RCC 7860 (cell line): ENCODE results near the gene USP16.
"Not testable (repeated sequence)": the region's sequence is repeated elsewhere in the genome, so short reads cannot be mapped to it uniquely, and the experiment has no call there.

ENCODE experiments used
- DNase-seq: peaks from one replicate; pipeline ENCODE4 v3.0.0-alpha.2; 2015; ENCODE audit warnings: low spot score
- FAIRE-seq: peaks from 2 replicates; lab custom pipeline; 2012; peaks lifted over from hg19 to GRCh38; lab: Jason Lieb, UNC

The USP16 gene

GRCh38 chr21:29024474-29025327 lies at the start of gene USP16:
TSS of gene USP16 (plus strand) at chr21:29024668. CDS start at chr21:29027914, 3,246 bp downstream.
- peak; percentile 87 for FAIRE-seq
- DNase-seq: peak; percentile 96

- DNase-seq: no peak
- no peak for FAIRE-seq
Observed at GRCh38 chr21:28975397-28975796, 49.1 kb upstream of the USP16 start.

DNA sequence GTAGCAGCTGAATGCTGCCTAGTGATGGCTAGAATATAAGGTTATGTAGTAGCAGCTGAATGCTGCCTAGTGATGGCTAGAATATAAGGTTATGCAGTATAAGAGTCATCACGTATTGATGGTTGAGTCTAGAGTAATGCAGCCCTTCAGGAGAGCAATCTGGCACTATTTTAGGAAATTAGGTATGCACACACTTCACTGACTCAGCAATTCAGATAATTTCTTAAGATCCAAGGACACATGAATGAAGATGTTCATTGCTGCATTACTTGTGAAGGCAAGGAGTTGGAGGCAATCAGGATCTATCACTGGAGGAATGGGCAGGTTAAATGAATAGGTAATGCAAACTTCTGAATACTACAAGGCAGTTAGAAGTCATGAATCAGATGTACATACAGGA lies 45.4 kb upstream of the USP16 start:
- no peak for FAIRE-seq
- no peak for DNase-seq

DNA sequence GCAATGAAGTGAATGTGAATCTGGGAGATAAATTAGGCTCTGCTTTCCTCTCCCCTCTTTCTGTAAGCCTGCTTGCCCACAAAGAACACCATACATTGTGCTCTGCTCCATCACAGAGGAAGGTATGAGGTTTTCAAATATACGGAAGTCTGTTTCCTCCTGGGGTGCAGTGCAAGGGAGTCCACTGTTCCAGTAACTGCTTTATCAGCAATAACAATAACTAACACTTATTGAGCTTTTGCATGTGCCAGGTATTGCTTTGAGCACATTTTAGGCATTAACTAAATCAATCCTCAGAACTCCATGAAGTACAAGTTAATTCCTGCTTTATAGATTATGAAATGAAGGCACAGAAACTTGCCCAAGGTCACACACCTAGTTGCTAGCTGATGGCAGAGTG lies 41.8 kb upstream of the USP16 start:
- no peak for FAIRE-seq

GRCh38 chr21:28986677-28987076 lies 37.8 kb upstream of the USP16 start:
- DNase-seq (no peak), FAIRE-seq (no peak)

More for the DNA sequence above, 41.8 kb upstream of the USP16 start:
- DNase-seq: no peak

- peak; percentile 90 for FAIRE-seq
- peak; percentile 79 for DNase-seq
Observed at GRCh38 chr21:28988146-28988545, 36.3 kb upstream of the USP16 start.

- DNase-seq: no peak
- no peak for FAIRE-seq
Observed at GRCh38 chr21:28991861-28992525, 32.5 kb upstream of the USP16 start.

DNA sequence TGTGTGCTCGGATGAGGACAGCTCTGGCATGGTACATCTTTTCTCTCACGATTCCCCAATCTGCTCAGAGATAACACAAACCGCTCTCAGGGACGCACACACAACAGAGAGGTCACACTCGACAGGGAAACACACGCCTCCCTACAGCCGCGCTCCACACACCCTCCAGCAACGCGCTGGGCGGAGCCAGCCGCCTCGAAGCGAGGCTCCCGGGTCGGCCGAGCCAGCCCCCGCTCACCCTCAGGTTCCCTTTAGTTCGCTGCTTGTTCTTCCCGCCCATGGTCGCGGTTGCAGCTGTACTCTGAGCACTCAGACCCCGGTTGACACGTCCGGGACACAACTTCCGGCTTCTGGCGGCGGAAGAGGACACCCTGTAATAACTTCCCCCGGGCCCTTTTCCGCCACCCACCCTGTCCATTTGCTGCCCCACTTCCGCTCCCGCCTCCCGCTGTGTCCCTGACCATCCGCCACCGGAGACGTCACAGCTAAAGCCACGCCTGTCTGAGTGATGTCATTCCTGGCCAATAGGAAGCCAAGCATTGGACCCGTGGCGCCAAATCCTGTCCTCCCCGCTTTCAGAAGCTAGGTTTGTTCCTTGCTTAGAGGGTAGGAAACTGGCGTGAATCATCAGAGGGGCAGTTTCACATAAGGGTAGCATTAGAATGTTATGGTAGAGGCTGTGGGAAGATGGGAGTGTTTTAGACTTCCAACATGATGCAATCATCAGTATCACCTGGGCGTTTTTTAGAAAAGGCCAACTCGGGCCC lies 31.8 kb upstream of the USP16 start, which contains the start of gene LTN1:
Gene LTN1, minus strand, starts transcription at position 352 of the 767 bp plus-strand sequence. Its CDS starts 72 bp downstream, at position 280.
- FAIRE-seq: peak; percentile 89
- DNase-seq: peak; percentile 96

DNA sequence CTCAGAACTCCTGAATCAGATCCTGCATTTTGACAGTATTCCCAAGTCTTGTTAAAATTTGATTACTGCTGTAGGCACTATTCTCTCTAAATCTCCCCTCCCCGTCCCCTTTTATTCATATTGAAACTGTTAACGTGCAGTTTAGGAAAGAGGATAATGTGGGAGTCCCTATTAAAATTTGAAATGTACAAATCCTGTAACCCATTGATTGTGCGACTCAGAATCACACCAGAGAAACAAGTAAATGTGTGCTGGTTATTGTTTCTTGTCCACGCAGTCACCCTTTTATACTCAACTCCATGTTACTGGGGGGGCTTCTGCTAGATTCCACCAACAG lies 31.2 kb upstream of the USP16 start:
- DNase-seq: no peak
- no peak for FAIRE-seq

DNA sequence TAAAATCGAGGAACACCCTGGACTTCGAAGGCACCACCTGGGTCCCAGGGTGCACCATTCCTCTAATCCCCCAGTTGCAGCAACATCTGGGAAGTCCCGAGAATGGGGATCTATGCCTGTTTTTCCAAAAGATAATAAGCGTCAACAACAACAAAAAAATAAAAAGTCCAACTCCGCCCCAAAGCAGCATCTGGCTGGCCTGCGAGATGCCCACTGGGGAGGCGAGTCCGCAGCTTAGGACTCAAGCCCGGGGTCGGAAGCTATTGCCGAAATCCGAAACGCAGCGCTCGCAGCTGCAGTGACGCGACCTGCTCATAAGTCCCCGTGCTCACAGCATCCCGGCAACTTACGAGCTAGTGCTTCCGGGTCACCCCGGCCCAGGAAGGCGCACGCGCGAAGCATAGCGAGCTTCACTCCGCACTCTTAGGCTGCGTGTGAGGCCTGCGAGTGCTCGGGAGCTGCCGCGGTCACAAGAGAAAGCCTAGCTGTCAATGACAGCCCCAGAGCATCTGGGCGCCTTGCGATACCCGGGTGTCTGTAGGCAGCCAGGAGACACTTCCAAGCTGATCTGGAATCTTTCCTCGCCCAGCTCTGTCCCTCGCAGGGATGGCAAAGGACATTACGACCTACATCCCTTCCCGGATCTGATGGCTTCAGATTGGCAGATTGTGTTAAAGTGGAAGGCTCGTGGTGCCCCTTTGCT lies 21.9 kb upstream of the USP16 start:
- FAIRE-seq: peak; percentile 38
- peak; percentile 84 for DNase-seq

GRCh38 chr21:29005696-29006095 lies 18.8 kb upstream of the USP16 start:
- FAIRE-seq (no peak), DNase-seq (peak; percentile 48)

DNA sequence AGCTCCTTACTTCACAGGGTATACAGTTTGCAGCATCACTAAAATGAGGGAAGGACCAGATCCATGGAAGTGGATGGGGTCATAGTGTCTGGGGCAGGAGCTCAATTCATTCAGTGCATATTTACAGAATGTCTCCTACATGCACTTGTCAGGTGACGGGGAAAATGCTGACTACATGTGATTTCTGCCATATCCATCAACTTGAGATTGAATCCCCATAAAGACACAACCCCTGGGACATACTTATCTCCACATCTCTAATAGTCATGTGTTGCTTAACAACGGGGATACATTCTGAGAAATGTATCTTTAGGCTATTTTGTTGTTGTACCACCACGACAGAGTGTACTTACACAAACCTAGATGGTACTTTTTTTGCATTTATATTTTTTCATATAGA lies 17.3 kb upstream of the USP16 start:
- DNase-seq: no peak
- no peak for FAIRE-seq

DNA sequence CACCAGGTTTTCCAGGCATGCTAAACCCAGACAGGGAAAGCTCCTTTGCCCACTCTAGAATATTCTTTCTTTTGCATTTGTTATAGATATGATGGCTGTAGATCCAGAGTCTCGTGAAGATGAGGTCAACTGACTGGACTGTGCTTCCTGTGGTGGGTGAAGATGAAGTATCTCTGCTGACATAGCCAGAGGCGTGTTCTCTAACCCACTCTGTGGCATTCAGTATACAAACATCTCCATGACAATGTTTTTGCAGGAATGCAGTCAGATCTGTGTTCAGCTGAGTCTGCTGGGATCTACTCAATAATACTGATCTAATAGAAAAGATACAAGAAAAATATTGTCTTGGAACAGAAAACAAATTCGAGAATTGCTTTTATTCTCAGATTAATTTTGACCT lies 16.7 kb upstream of the USP16 start:
- no peak for FAIRE-seq
- DNase-seq: no peak

- FAIRE-seq: no peak
Observed at GRCh38 chr21:29008367-29008766, 16.1 kb upstream of the USP16 start.

DNA sequence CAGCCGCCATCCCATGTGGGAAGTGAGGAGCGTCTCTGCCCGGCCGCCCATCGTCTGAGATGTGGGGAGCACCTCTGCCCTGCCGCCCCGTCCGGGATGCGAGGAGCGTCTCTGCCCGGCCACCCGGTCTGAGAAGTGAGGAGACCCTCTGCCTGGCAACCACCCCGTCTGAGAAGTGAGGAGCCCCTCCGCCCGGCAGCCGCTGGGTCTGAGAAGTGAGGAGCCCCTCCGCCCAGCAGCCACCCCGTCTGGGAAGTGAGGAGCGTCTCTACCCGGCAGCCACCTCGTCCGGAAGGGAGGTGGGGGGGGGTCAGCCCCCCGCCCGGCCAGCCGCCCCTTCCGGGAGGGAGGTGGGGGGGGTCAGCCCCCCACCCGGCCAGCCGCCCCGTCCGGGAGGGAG lies 13.2 kb upstream of the USP16 start:
- not testable (repeated sequence) for FAIRE-seq, DNase-seq

More at GRCh38 chr21:29008367-29008766, 16.1 kb upstream of the USP16 start:
- DNase-seq: no peak

DNA sequence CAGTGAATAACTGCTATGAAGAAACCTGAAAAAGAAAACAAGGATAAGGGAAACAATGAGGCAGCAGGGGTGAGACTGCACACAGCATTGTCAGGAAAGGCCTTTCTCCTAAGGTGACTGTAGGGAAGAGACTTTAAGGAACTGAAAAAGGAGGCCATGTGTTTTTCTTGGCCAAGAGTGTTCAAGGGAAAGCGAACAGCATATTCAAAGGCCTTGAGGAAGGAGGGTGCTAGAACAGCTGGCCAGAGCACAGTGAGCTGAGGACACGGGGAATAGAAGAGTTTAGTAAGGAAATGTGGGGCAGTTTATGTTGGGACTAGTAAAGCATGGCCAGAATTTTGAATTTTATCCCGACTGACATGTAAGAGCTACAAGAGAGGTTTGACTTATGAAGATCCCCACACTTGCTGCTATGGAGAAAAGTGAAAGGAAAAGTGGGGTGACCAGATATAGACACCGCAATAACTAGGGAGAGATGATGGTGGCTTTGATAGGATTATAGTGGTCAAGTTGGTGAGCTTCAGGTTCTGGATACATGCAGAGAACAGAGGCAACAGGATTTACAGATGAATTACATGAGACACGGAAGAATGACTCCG lies 6.7 kb upstream of the USP16 start:
- FAIRE-seq: no peak
- DNase-seq: no peak

GRCh38 chr21:29018540-29018939 lies 5.9 kb upstream of the USP16 start:
- FAIRE-seq (no peak), DNase-seq (no peak)

DNA sequence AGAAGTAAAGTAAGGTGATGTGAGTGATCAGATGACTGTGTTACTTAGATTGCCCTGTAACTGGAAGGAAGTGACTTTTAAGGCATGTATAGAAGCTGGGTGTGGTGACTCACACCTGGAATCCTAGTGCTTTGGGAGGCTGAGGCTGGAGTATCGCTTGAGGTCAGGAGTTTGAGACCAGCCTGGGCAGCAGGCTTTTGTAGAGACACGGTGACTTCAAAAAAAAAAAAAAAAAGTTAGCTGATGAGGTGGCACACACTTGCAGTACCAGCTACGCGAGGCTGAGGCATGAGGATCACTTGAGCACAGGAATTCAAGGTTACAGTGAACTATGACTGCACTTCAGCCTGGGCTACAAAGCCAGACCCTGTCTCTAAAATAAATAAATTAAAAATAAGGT lies 2.3 kb upstream of the USP16 start:
- DNase-seq (peak; percentile 21), FAIRE-seq (no peak)

- FAIRE-seq: no peak
- peak; percentile 22 for DNase-seq
Observed at GRCh38 chr21:29025328-29025713, 853 bp downstream of the USP16 start.

DNA sequence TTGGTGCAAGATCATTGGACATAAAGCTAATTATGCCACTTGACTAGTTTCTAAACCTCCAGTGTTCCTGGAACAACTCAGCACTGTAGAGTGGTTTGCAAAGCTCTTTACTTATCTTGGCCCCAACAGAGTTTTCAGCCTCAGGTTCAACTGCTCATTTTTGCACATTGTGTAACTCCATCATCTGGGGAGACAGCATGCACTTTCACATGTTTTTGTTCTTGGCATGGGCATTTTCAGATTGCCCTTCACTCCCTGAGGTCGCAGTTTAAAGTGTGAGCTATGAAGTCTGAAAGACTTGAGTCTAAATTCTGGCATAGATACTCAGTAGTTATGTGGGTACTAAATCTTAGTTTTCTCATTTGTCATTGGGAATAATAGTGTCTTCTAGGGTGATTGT lies 5.1 kb downstream of the USP16 start:
- DNase-seq (no peak), FAIRE-seq (no peak)
